ENCODE measurements around the gene XXYLT1. TPM values are rescaled to one million over a fixed set of nuclear protein-coding genes. Genes with fewer than 3 reads are reported as not detected.
A peak's percentile ranks its signal among the peaks of the same experiment; 100 is the strongest.

The XXYLT1 gene
- total RNA-seq, 1 experiment from 2014 or later = 10.9 TPM

DNA sequence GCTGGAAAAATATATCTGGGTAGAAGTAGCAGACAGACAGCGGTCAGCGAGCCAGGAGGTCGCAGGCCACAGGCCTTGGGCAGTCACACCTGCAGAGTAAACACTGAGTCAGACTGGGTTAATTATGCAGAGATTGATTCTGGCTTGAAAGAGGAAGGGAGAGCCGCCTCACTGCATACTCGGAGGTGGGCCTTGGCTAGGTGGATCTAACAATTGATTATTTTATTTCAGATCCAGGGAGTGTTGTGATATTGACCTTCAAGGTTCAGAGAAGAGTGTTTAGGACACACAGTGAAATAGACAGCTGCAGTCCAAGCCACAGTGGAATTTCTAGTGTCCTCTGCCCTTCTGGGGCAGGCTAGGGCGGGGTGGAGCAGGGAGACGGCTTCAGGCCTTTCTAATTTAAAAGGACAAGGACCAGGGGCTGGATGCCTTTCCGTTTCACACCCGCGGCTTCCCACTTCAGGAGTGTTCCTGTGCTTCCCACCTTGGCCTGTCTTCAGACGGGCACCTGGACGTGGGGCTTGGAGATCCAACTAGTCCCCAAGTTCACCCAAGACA lies 237.3 kb downstream of the XXYLT1 start (continued):
- TF ChIP-seq YY1 (IDR thresholded peaks at IDR 0.05; ENCODE audit: extremely low read depth, insufficient replicate concordance, low read depth, low read length) = no peak

- TF ChIP-seq, protein P1, sequence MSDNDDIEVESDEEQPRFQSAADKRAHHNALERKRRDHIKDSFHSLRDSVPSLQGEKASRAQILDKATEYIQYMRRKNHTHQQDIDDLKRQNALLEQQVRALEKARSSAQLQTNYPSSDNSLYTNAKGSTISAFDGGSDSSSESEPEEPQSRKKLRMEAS (IDR thresholded peaks at IDR 0.05) = no peak
- TF ChIP-seq FOSL1 (IDR thresholded peaks at IDR 0.05; ENCODE audit: low read depth) (no peak), POLR2A (IDR thresholded peaks at IDR 0.05; ENCODE audit: borderline replicate concordance, extremely low read depth, insufficient read depth, insufficient read length) (no peak), YY1 (IDR thresholded peaks at IDR 0.05; ENCODE audit: extremely low read depth, insufficient replicate concordance, low read depth, low read length) (no peak), SP1 (IDR thresholded peaks at IDR 0.05; ENCODE audit: low read depth) (no peak), RAD21 (IDR thresholded peaks at IDR 0.05; ENCODE audit: low read depth) (no peak), EGR1 (IDR thresholded peaks at IDR 0.05; ENCODE audit: low read depth) (no peak), CBX3 (IDR thresholded peaks at IDR 0.05; ENCODE audit: low read depth) (no peak), SRF (IDR thresholded peaks at IDR 0.05; ENCODE audit: low read depth) (no peak), TCF7L2 (IDR thresholded peaks at IDR 0.05; ENCODE audit: borderline replicate concordance, extremely low read depth, insufficient read depth, insufficient read length) (no peak), POLR2AphosphoS5 (IDR thresholded peaks at IDR 0.05; ENCODE audit: low read depth, low read length) (no peak), ELF1 (IDR thresholded peaks at IDR 0.05; ENCODE audit: borderline replicate concordance, low read depth) (no peak), CEBPB (IDR thresholded peaks at IDR 0.05; ENCODE audit: low read depth) (no peak)
- TF ChIP-seq, protein P2, sequence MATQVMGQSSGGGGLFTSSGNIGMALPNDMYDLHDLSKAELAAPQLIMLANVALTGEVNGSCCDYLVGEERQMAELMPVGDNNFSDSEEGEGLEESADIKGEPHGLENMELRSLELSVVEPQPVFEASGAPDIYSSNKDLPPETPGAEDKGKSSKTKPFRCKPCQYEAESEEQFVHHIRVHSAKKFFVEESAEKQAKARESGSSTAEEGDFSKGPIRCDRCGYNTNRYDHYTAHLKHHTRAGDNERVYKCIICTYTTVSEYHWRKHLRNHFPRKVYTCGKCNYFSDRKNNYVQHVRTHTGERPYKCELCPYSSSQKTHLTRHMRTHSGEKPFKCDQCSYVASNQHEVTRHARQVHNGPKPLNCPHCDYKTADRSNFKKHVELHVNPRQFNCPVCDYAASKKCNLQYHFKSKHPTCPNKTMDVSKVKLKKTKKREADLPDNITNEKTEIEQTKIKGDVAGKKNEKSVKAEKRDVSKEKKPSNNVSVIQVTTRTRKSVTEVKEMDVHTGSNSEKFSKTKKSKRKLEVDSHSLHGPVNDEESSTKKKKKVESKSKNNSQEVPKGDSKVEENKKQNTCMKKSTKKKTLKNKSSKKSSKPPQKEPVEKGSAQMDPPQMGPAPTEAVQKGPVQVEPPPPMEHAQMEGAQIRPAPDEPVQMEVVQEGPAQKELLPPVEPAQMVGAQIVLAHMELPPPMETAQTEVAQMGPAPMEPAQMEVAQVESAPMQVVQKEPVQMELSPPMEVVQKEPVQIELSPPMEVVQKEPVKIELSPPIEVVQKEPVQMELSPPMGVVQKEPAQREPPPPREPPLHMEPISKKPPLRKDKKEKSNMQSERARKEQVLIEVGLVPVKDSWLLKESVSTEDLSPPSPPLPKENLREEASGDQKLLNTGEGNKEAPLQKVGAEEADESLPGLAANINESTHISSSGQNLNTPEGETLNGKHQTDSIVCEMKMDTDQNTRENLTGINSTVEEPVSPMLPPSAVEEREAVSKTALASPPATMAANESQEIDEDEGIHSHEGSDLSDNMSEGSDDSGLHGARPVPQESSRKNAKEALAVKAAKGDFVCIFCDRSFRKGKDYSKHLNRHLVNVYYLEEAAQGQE (IDR thresholded peaks at IDR 0.05; ENCODE audit: low read depth) = no peak
- TF ChIP-seq, protein P3, sequence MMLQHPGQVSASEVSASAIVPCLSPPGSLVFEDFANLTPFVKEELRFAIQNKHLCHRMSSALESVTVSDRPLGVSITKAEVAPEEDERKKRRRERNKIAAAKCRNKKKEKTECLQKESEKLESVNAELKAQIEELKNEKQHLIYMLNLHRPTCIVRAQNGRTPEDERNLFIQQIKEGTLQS (IDR thresholded peaks at IDR 0.05) = no peak
- TF ChIP-seq, protein P4, sequence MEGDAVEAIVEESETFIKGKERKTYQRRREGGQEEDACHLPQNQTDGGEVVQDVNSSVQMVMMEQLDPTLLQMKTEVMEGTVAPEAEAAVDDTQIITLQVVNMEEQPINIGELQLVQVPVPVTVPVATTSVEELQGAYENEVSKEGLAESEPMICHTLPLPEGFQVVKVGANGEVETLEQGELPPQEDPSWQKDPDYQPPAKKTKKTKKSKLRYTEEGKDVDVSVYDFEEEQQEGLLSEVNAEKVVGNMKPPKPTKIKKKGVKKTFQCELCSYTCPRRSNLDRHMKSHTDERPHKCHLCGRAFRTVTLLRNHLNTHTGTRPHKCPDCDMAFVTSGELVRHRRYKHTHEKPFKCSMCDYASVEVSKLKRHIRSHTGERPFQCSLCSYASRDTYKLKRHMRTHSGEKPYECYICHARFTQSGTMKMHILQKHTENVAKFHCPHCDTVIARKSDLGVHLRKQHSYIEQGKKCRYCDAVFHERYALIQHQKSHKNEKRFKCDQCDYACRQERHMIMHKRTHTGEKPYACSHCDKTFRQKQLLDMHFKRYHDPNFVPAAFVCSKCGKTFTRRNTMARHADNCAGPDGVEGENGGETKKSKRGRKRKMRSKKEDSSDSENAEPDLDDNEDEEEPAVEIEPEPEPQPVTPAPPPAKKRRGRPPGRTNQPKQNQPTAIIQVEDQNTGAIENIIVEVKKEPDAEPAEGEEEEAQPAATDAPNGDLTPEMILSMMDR (IDR thresholded peaks at IDR 0.05 in 2 of 3, conservative IDR thresholded peaks at IDR 0.05 in 1 of 3; ENCODE audit: borderline replicate concordance in 1 of 3, insufficient read depth in 1 of 3, low read depth in 2 of 3, low read length in 2 of 3) = no peak
- no peaks in the 10 kb centered on the region for H3K36me3 ChIP-seq (ENCODE audit: control insufficient read depth in 1 of 2, insufficient read depth in 2 of 2, low read length in 2 of 2)
- H3K4me1 ChIP-seq (ENCODE audit: control insufficient read depth in 1 of 2, insufficient read depth in 2 of 2, low read length in 2 of 2) = peaks cover 10 to 17% of the 10 kb centered on the region in 2 experiments
- ChIA-PET CTCF (interaction anchor here (3.0 kb wide), 1 partner anchor 350 kb away, joined by 9 read pairs; no protein-coding TSS in a partner anchor), RAD21 (ENCODE audit: low non-redundant PET in 1 of 2, low total read pairs in 2 of 2, uncharacterized antibody in 2 of 2, unreplicated experiment in 2 of 2) (no interaction called here), POLR2A (no interaction called here)
- BruUV-seq (replicated peaks) = no TSS peak
- H3K9ac ChIP-seq (ENCODE audit: low read length) = no peak overlapping the region
- no peaks in the 10 kb centered on the region for H3K79me2 ChIP-seq (ENCODE audit: insufficient read depth, low read length)
- no peak overlapping the region for H3K4me3 ChIP-seq (replicated peaks in 1 of 2; ENCODE audit: low read depth in 1 of 2, low read length in 2 of 2)
- no peaks in the 10 kb centered on the region for H3K9me3 ChIP-seq (ENCODE audit: control insufficient read depth in 1 of 2, insufficient read depth in 1 of 2, low read depth in 1 of 2, low read length in 2 of 2)
- peak overlapping the region; percentile 50 for H3K4me2 ChIP-seq (ENCODE audit: low read length)
- no peak overlapping the region for H2AFZ ChIP-seq (ENCODE audit: low read depth, low read length, poor library complexity, severe bottlenecking)
- intact Hi-C loops (cut with micrococcal nuclease) = no loop called here
- ATAC-seq (no peak), DNase-seq (ENCODE audit: low read depth, low spot score) (no peak)
- H3K9me2 ChIP-seq (ENCODE audit: insufficient read depth) = no peaks in the 10 kb centered on the region
- peaks cover 14% of the 10 kb centered on the region; the same call in 1 of the 2 replicates for H3K27me3 ChIP-seq (ENCODE audit: insufficient read depth, low read length)
- no peak overlapping the region for H3K27ac ChIP-seq (ENCODE audit: low read depth, low read length)
- no peaks in the 10 kb centered on the region for H4K20me1 ChIP-seq (ENCODE audit: insufficient read depth)
Observed at GRCh38 chr3:195032955-195033354, 238.0 kb downstream of the XXYLT1 start.

Measured in HCT116 (cell line).